Fibroblast of lung (primary cell): ENCODE measurements around the gene WIPI1.
"Not testable (repeated sequence)": the region's sequence is repeated elsewhere in the genome, so short reads cannot be mapped to it uniquely, and the experiment has no call there.

ENCODE experiments used
- CTCF ChIP-seq, 2 donors: IDR thresholded peaks in 1 of 2; conservative IDR thresholded peaks in 1 of 2; 1 replicate in 1 of 2; 2 replicates in 1 of 2; pipeline ENCODE4 v1.5.1; 2011 to 2012; ENCODE audit warnings: low read length in 2 of 2, control low read depth in 1 of 2, inconsistent platforms in 1 of 2, low read depth in 1 of 2, mild to moderate bottlenecking in 1 of 2
- EZH2 ChIP-seq: IDR thresholded peaks from 2 replicates; pipeline ENCODE4 v1.5.1; 2012; ENCODE audit warnings: low read length, control low read depth, mild to moderate bottlenecking; ENCODE audit errors: missing control alignments

DNA sequence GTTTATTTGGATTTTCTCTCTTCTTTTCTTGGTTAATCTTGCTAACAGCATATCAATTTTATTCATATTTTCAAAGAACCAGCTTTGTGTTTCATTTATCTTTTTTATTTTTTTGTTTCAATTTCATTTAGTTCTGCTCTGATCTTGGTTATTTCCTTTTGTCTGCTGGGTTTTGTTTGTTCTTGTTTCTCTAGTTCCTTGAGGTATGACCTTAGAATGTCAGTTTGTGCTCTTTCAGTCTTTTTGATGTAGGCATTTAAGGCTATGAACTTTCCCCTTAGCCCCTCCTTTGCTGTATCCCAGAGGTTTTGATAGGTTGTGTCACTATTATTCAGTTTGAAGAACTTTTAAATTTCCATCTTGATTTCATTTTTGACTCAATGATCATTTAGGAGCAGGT lies 42.4 kb downstream of the WIPI1 start:
- TF ChIP-seq CTCF (conservative IDR thresholded peaks at IDR 0.05 in 1 of 2, IDR thresholded peaks at IDR 0.05 in 1 of 2; ENCODE audit: low read depth in 1 of 2, low read length in 2 of 2); EZH2: not testable (repeated sequence)
